K562 (cell line): Measurements from ENCODE around the gene CUX1. TPM values are rescaled to one million over a fixed set of nuclear protein-coding genes. Genes with fewer than 3 reads are reported as not detected.

ENCODE experiments used
- ATAC-seq: fragments of 200-7000 bp; cut with Tn5 transposase; 3 replicates; pipeline ENCODE4 v1.9.1; 2020; ENCODE audit warnings: moderate library complexity
- BruUV-seq: library from RNA; stranded (reverse); fragments of 400-500 nt; replicated peaks from 2 replicates; lab custom pipeline; 2021; lab: Mats Ljungman, UMichigan
- CTCF ChIA-PET: fragments of 300-600 bp; formaldehyde crosslinking; extraction: SDS; loops from one replicate; lab custom pipeline; 2021; ENCODE audit warnings: low intra/inter-chr PET ratio; lab: Yijun Ruan, JAX
- POLR2A ChIA-PET: fragments of 300-600, 350-650 bp; sonication (Branson Sonifier 250); formaldehyde crosslinking; extraction: SDS; loops from one replicate; lab custom pipeline; 2021; ENCODE audit warnings: antibody characterized with exemption, inconsistent platforms; lab: Yijun Ruan, JAX
- DNase-seq, 4 experiments: peaks; one replicate each; pipeline versions ENCODE4 v3.0.0 to v3.0.0-alpha.2; 2011 to 2018; ENCODE audit warnings: low spot score in 3 of 4, mixed read lengths in 3 of 4; ENCODE audit errors: extremely low read depth in 1 of 4
- FAIRE-seq: peaks from 2 replicates; lab custom pipeline; 2011; peaks lifted over from hg19 to GRCh38; lab: Jason Lieb, UNC
- H2AFZ ChIP-seq: 2 replicates; pipeline ENCODE4 v1.6.0; 2011; ENCODE audit warnings: low read depth, low read length, control low read depth, inconsistent platforms
- H3K27ac ChIP-seq: fragments of 200-600 bp; 3 replicates; pipeline ENCODE4 v1.8.0; 2011; ENCODE audit warnings: low read depth, mild to moderate bottlenecking, control low read depth, inconsistent platforms, low read length, moderate library complexity, mixed read lengths; ENCODE audit errors: extremely low read depth
- H3K27me3 ChIP-seq, 2 experiments: fragments of 300-600 bp in 1 of 2; 2 replicates in 1 of 2; 3 replicates in 1 of 2; pipeline versions ENCODE4 v1.6.0 to v1.8.0; 2011; ENCODE audit warnings: inconsistent platforms in 2 of 2, low read length in 2 of 2, mild to moderate bottlenecking in 1 of 2, mixed read lengths in 1 of 2, moderate library complexity in 1 of 2; ENCODE audit not compliant: control insufficient read depth in 2 of 2, insufficient read depth in 2 of 2
- H3K36me3 ChIP-seq: fragments of 300-600 bp; 3 replicates; pipeline ENCODE4 v1.8.0; 2011; ENCODE audit warnings: mild to moderate bottlenecking, low read length, inconsistent platforms; ENCODE audit not compliant: control insufficient read depth, insufficient read depth
- H3K4me1 ChIP-seq, 2 experiments: fragments of 200-600 bp in 1 of 2; replicated peaks in 1 of 2; 2 replicates in 1 of 2; 3 replicates in 1 of 2; pipeline versions ENCODE4 v1.5.1 to v1.8.0; 2011; ENCODE audit warnings: inconsistent platforms in 2 of 2, low read length in 2 of 2, mild to moderate bottlenecking in 1 of 2, mixed read lengths in 1 of 2, moderate library complexity in 1 of 2; ENCODE audit not compliant: control insufficient read depth in 2 of 2, insufficient read depth in 2 of 2
- H3K4me2 ChIP-seq: 2 replicates; pipeline ENCODE4 v1.6.1; 2011; ENCODE audit warnings: low read length, control low read depth, inconsistent platforms, mixed read lengths; ENCODE audit not compliant: insufficient read depth
- H3K4me3 ChIP-seq: fragments of 200-600 bp; sonication (generic), shearing (Covaris generic); 2 replicates; pipeline ENCODE4 v1.5.1; 2016; ENCODE audit warnings: control low read depth, inconsistent platforms
- H3K79me2 ChIP-seq: fragments of 200-600 bp; 3 replicates; pipeline ENCODE4 v1.8.0; 2011; ENCODE audit warnings: low read length, inconsistent platforms; ENCODE audit not compliant: control insufficient read depth, insufficient read depth
- H3K9ac ChIP-seq, 2 experiments: 2 replicates each; pipeline versions ENCODE4 v1.6.0 to v1.6.1; 2011; ENCODE audit warnings: low read depth in 2 of 2, low read length in 2 of 2, control low read depth in 1 of 2, inconsistent platforms in 1 of 2, mild to moderate bottlenecking in 1 of 2, mixed read lengths in 1 of 2; ENCODE audit not compliant: insufficient read depth in 1 of 2
- H3K9me1 ChIP-seq: one replicate; pipeline ENCODE4 v1.6.0; 2011; ENCODE audit warnings: inconsistent platforms, mild to moderate bottlenecking, low read length, moderate library complexity; ENCODE audit not compliant: control insufficient read depth, insufficient read depth
- H3K9me3 ChIP-seq: replicated peaks from 2 replicates; pipeline ENCODE4 v1.5.1; 2011; ENCODE audit warnings: low read depth, low read length, inconsistent platforms; ENCODE audit not compliant: control insufficient read depth, insufficient read depth
- H4K20me1 ChIP-seq: replicated peaks from 2 replicates; pipeline ENCODE4 v1.6.1; 2011; ENCODE audit warnings: low read length, inconsistent platforms, mixed read lengths; ENCODE audit not compliant: control insufficient read depth, insufficient read depth
- ARNT ChIP-seq, 2 experiments: fragments of 450-650 bp; IDR thresholded peaks; 2 replicates each; pipeline ENCODE4 v1.6.1; 2016; ENCODE audit warnings: mild to moderate bottlenecking in 1 of 2
- BCOR ChIP-seq: fragments of 450-650 bp; IDR thresholded peaks from 2 replicates; pipeline ENCODE4 v1.6.1; 2016
- CREB3L1 ChIP-seq: fragments of 450-650 bp; IDR thresholded peaks from 2 replicates; pipeline ENCODE4 v1.6.1; 2014; ENCODE audit warnings: low read depth, mild to moderate bottlenecking, moderate library complexity, borderline replicate concordance
- ELF4 ChIP-seq: fragments of 450-650 bp; formaldehyde crosslinking; IDR thresholded peaks from 2 replicates; pipeline ENCODE4 v1.4.0; 2022; ENCODE audit warnings: missing genetic modification characterization
- RBM25 ChIP-seq: fragments of 200-400 bp; formaldehyde crosslinking; IDR thresholded peaks from 2 replicates; pipeline ENCODE4 v1.6.1; 2018; ENCODE audit warnings: low read length, low read depth, moderate library complexity; ENCODE audit not compliant: severe bottlenecking
- ZBTB2 ChIP-seq: fragments of 450-650 bp; IDR thresholded peaks from 2 replicates; pipeline ENCODE4 v1.6.1; 2016; ENCODE audit warnings: antibody characterized with exemption
- ZBTB26 ChIP-seq: fragments of 450-650 bp; formaldehyde crosslinking; IDR thresholded peaks from 2 replicates; pipeline ENCODE4 v1.4.0; 2022; ENCODE audit warnings: missing genetic modification characterization
- ZFP36 ChIP-seq: fragments of 150-350 bp; IDR thresholded peaks from 2 replicates; pipeline ENCODE4 v1.6.1; 2018; ENCODE audit warnings: low read length, low read depth; ENCODE audit not compliant: partially characterized antibody
- ZNF512 ChIP-seq: IDR thresholded peaks from 2 replicates; pipeline ENCODE4 v1.6.1; 2016; ENCODE audit warnings: missing genetic modification characterization, missing compliant biosample characterization
- ZNF696 ChIP-seq: fragments of 250-450 bp; sonication (Bioruptor Pico); conservative IDR thresholded peaks from 2 replicates; pipeline ENCODE4 v1.4.0; 2020; ENCODE audit warnings: mild to moderate bottlenecking, moderate library complexity
- WGBS: fragments of 100-300 bp; shearing (Covaris generic); methylation state at CpG from one replicate; pipeline ENCODE4 v1.1.6; 2016; ENCODE audit warnings: low coverage, mixed read lengths; ENCODE audit not compliant: insufficient coverage; ENCODE audit errors: missing lambda C conversion rate; 5-methylcytosine and 5-hydroxymethylcytosine counted together
- in situ Hi-C: fragments of 300-500 bp; cut with MboI; formaldehyde crosslinking; loops from 4 replicates; pipeline ENCODE4 v1.15.0; 2018; ENCODE audit warnings: inconsistent platforms, mixed read lengths
- intact Hi-C: fragments of 100-400 bp; cut with micrococcal nuclease; formaldehyde crosslinking; loops from 2 replicates; pipeline ENCODE4 v1.14.2; 2022
- polyA plus RNA-seq, 8 experiments: library from polyadenylated mRNA; depleted of rRNA in 4 of 8; stranded (reverse) in 5 of 8; unstranded in 3 of 8; fragments of >200 nt; fragmentation: Nextera tagmentation in 2 of 8; fragmentation: Illumina TruSeq in 1 of 8; extraction: Ambion mirVana in 2 of 8; extraction: Trizol in 1 of 8; gene quantifications; 2 replicates each; pipeline versions ENCODE4 v1.2.1 to v1.2.3, GENCODE V29; 2011 to 2014; ENCODE audit warnings: inconsistent platforms in 1 of 8, missing spikeins in 1 of 8
- total RNA-seq, 7 experiments: library from RNA; depleted of rRNA in 6 of 7; stranded (reverse); fragments of >200 nt in 6 of 7; fragmentation: Illumina TruSeq in 2 of 7; extraction: Trizol in 2 of 7; gene quantifications; 2 replicates each; pipeline versions ENCODE4 v1.2.1 to v1.2.3, GENCODE V29; 2011 to 2021; ENCODE audit warnings: low replicate concordance in 1 of 7

CUX1 gene
- total and polyA plus RNA-seq, 9 of the 15 experiments (the other 6 are each of a cell fraction or from before 2014, with no cell fraction given) = 3.6 to 55.3 (median 25.2) TPM

- Histone ChIP-seq H3K27ac (no peak overlapping the region), H3K27me3 (peaks cover 53 to 57% of the 10 kb centered on the region in 2 experiments), H2AFZ (no peak overlapping the region), H3K4me2 (no peak overlapping the region), H3K79me2 (no peaks in the 10 kb centered on the region), H3K4me1 (no peaks in the 10 kb centered on the region), H3K36me3 (no peaks in the 10 kb centered on the region), H3K9ac (no peak overlapping the region), H3K9me3 (no peaks in the 10 kb centered on the region), H3K9me1 (no peaks in the 10 kb centered on the region), H3K4me3 (no peak overlapping the region), H4K20me1 (no peaks in the 10 kb centered on the region)
- intact Hi-C loops (no loop called here), in situ Hi-C loops (no loop called here)
- ATAC-seq (no peak), DNase-seq (no peak), FAIRE-seq (no peak)
- POLR2A ChIA-PET = no interaction called here
- BruUV-seq = no TSS peak
- 5% methylated on average over 7 of the region's 7 CpGs for WGBS
- TF ChIP-seq RBM25 (peak; percentile 22), ZFP36 (peak; percentile 60), BCOR (peak; percentile 50; the same call in 1 of the 2 replicates), ZNF696 (no peak)
- CTCF ChIA-PET = no interaction called here
Observed at GRCh38 chr7:101768280-101768679, 49.1 kb upstream of the CUX1 start.

- POLR2A ChIA-PET = interaction anchor here (0.6 kb wide), 1 partner anchor 225 kb away, joined by 3 read pairs; no protein-coding TSS in a partner anchor
- no peak overlapping the region for H3K27ac ChIP-seq
- CTCF ChIA-PET = no interaction called here
- H3K27me3 ChIP-seq = peaks cover 55 to 65% of the 10 kb centered on the region in 2 experiments
- no peak for FAIRE-seq
- intact Hi-C loops (no loop called here), in situ Hi-C loops (no loop called here)
- no peak overlapping the region for H3K4me2 ChIP-seq
- H3K4me1 ChIP-seq = no peaks in the 10 kb centered on the region
- H2AFZ ChIP-seq = no peak overlapping the region
- no peak for DNase-seq
- no peaks in the 10 kb centered on the region for H3K79me2 ChIP-seq
- no peaks in the 10 kb centered on the region for H3K9me1 ChIP-seq
- H4K20me1 ChIP-seq = no peaks in the 10 kb centered on the region
- H3K36me3 ChIP-seq = no peaks in the 10 kb centered on the region
- 60% methylated on average over 1 of the region's 4 CpGs for WGBS
- H3K4me3 ChIP-seq = no peak overlapping the region
- ATAC-seq = no peak
- H3K9ac ChIP-seq = no peak overlapping the region
- BruUV-seq = no TSS peak
- no peaks in the 10 kb centered on the region for H3K9me3 ChIP-seq
- 0 out of 2 replicates have a peak, but pooled peaks have one; percentile 39 for TF ChIP-seq ELF4 (CRISPR knock-in tag)
- peak in 1 of 2 experiments; percentile 55; a peak in 1 of 4 replicates for TF ChIP-seq ARNT (IDR thresholded peaks at IDR 0.05)
- TF ChIP-seq ZBTB2 = peak; percentile 63
- TF ChIP-seq CREB3L1 = no peak
- peak; percentile 100 for TF ChIP-seq ZNF512 (tag)
- TF ChIP-seq ZBTB26 = 0 out of 2 replicates have a peak, but pooled peaks have one; percentile 24
Observed at GRCh38 chr7:101770466-101770865, 47.0 kb upstream of the CUX1 start.
